ENCODE data around the gene PIK3C2B. TPM values are rescaled to one million over a fixed set of nuclear protein-coding genes. Genes with fewer than 3 reads are reported as not detected.

PIK3C2B gene
- total and polyA plus RNA-seq, 12 donors = 4.4 to 31.9 (median 21.1) TPM

DNA sequence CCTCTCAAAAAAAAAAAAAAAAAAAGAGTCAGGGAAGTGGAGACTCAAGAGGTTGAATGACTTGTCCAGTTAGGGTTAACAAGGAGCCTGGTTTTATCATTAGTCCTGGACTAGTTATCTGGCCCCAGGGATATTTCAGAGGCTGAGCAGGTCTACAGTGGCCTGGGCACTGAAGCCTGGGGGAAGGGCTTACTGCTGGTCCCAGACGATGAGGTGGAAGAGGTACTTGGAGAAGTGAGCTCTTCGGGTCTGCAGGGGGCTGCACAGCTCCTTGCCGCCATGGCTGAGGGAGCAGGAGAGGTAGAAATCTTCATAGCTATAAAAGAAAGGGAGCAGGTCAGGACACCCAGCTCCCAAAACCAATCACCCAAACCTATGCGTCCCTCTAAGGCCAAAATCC, 40.1 kb downstream of the PIK3C2B start:
- H3K4me1 ChIP-seq = peaks cover 18 to 93% (median 54%) of the 10 kb centered on the region in 9 donors
- 74 to 77% methylated on average over 4 of the region's 4 CpGs for WGBS, 2 donors
- ATAC-seq (no peak), DNase-seq (no peak)
- H3K9me3 ChIP-seq = no peaks in the 10 kb centered on the region
- no peaks in the 10 kb centered on the region for H3K27me3 ChIP-seq
- intact Hi-C loops (cut with DNase I) = no loop called here
- TF ChIP-seq, protein P1, sequence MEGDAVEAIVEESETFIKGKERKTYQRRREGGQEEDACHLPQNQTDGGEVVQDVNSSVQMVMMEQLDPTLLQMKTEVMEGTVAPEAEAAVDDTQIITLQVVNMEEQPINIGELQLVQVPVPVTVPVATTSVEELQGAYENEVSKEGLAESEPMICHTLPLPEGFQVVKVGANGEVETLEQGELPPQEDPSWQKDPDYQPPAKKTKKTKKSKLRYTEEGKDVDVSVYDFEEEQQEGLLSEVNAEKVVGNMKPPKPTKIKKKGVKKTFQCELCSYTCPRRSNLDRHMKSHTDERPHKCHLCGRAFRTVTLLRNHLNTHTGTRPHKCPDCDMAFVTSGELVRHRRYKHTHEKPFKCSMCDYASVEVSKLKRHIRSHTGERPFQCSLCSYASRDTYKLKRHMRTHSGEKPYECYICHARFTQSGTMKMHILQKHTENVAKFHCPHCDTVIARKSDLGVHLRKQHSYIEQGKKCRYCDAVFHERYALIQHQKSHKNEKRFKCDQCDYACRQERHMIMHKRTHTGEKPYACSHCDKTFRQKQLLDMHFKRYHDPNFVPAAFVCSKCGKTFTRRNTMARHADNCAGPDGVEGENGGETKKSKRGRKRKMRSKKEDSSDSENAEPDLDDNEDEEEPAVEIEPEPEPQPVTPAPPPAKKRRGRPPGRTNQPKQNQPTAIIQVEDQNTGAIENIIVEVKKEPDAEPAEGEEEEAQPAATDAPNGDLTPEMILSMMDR (IDR thresholded peaks at IDR 0.05) = no peak
- peaks cover 0 to 91% (median 33%) of the 10 kb centered on the region in 9 donors for H3K36me3 ChIP-seq
- peak overlapping the region in 9 of 10 donors; percentile 13 to 89 (median 49) for H3K27ac ChIP-seq
- no peak overlapping the region for H3K4me3 ChIP-seq

DNA sequence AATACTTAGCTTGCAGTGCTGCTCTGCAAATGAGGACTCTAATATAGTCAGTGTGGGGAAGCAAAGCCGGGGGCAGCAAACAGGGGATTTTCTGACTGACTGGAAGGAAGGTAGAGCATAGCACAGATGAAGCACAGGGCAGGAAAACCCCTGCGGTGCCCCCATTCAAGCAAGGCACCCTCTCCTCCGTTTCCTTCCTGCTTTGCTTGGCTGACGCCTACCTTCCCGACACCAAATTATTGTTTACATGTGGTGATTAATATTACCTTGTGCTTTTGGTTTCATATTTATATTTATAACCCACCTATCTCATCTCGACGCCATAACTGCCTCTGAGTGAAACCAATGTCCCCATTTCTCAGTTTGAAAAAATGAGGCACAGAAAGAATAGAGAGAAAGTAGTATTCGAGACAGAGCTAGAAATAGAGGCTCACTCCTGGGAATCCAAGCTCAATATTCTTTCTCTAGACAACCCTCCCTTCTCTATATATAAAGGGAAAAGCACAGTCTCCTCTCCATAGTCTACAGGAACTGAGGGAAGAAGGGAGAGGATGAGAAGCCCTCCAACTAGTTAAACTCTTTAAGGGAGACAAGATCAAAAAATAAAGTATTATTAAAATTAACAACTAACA, 41.3 kb downstream of the PIK3C2B start:
- Histone ChIP-seq H3K27me3 (no peaks in the 10 kb centered on the region), H3K27ac (peak overlapping the region in 8 of 10 donors; percentile 17 to 89 (median 76)), H3K36me3 (peaks cover 0 to 91% (median 25%) of the 10 kb centered on the region in 9 donors), H3K9me3 (no peaks in the 10 kb centered on the region), H3K4me1 (peaks cover 18 to 92% (median 58%) of the 10 kb centered on the region in 9 donors), H3K4me3 (no peak overlapping the region)
- ATAC-seq = peak in 1 of 8 donors; percentile 17
- no peak for DNase-seq
- TF ChIP-seq, protein P1 (IDR thresholded peaks at IDR 0.05) = no peak
- intact Hi-C loops (cut with DNase I) = no loop called here
- WGBS, 2 donors = 62 to 74% methylated on average over 8 of the region's 8 CpGs

DNA sequence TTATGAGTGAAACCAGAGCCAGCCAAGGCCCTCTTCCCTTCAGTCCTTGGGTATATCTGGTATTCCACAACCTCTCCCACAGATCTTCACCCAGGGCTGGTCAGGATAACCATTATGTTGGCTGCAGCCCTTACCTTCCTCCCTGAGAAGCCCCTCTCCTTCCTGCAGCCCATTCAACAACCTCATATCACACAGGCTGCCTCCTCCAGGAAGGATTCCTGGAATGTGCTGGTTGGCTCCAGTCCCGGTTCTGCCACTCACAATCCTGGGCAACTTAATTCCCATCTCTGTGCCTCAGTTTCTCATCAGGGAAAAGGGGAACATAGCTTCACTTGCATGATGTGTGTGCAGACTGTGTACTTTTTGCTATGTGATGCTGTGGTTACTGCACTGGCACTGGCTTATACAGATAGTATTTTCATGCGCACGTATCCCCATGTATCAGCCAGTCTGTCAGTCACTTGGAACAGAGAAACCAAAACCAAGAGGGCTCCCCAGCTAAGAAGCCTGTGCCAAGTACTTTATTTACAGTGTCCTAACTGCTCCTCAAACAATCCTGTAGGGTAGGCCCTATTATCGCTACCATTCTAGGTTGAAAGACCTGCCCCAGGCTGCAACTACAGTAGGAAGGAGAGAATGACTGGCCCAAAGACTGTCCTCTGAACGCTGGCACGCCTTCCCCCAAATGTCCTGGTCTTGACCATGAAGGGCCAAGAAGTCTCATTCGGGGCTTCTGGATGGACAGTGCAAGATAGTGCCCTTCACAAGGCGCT, 43.1 kb downstream of the PIK3C2B start:
- intact Hi-C loops (cut with DNase I) = loop anchor here in 1 of 10 donors (2.0 kb wide), 1 partner anchor 43 kb away; the partner anchor contains the start of gene PIK3C2B
- H3K4me3 ChIP-seq = peak overlapping the region in 2 of 10 donors; percentile 37 to 41

More for the DNA sequence above, 43.1 kb downstream of the PIK3C2B start:
- WGBS, 2 donors = 67 to 73% methylated on average over 8 of the region's 8 CpGs
- no peaks in the 10 kb centered on the region for H3K9me3 ChIP-seq
- DNase-seq (no peak), ATAC-seq (peak in 3 of 8 donors; percentile 2 to 8 (median 6))
- peak overlapping the region; percentile 77 to 91 (median 86) for H3K27ac ChIP-seq
- H3K36me3 ChIP-seq = peaks cover 0 to 93% (median 14%) of the 10 kb centered on the region in 9 donors
- TF ChIP-seq, protein P1 (IDR thresholded peaks at IDR 0.05) = no peak
- no peaks in the 10 kb centered on the region for H3K27me3 ChIP-seq
- peaks cover 23 to 96% (median 58%) of the 10 kb centered on the region in 9 donors for H3K4me1 ChIP-seq
